ENCODE data around the gene ENAM. TPM values are rescaled to one million over a fixed set of nuclear protein-coding genes. Genes with fewer than 3 reads are reported as not detected.

Gene ENAM
- total RNA-seq, 1 experiment from 2014 or later: not detected

- ATAC-seq: no peak
- Histone ChIP-seq H3K4me1 (ENCODE audit: control insufficient read depth in 1 of 2, insufficient read depth in 2 of 2, low read length in 2 of 2) (peaks cover 3 to 5% of the 10 kb centered on the region in 2 experiments; a peak in 2 of 4 replicates), H3K79me2 (ENCODE audit: insufficient read depth, low read length) (no peaks in the 10 kb centered on the region), H3K36me3 (ENCODE audit: control insufficient read depth in 1 of 2, insufficient read depth in 2 of 2, low read length in 2 of 2) (no peaks in the 10 kb centered on the region), H3K4me2 (ENCODE audit: low read length) (no peak overlapping the region), H3K27me3 (ENCODE audit: insufficient read depth, low read length) (no peaks in the 10 kb centered on the region), H3K27ac (ENCODE audit: low read depth, low read length) (no peak overlapping the region), H3K9me3 (ENCODE audit: control insufficient read depth in 1 of 2, insufficient read depth in 1 of 2, low read depth in 1 of 2, low read length in 2 of 2) (no peaks in the 10 kb centered on the region), H3K4me3 (replicated peaks in 1 of 2; ENCODE audit: low read depth in 1 of 2, low read length in 2 of 2) (no peak overlapping the region), H3K9me2 (ENCODE audit: insufficient read depth) (no peaks in the 10 kb centered on the region), H4K20me1 (ENCODE audit: insufficient read depth) (no peaks in the 10 kb centered on the region), H2AFZ (ENCODE audit: low read depth, low read length, poor library complexity, severe bottlenecking) (no peak overlapping the region), H3K9ac (ENCODE audit: low read length) (no peak overlapping the region)
- intact Hi-C loops (cut with micrococcal nuclease): loop anchor here (10.0 kb wide), 1 partner anchor 530 kb away; no protein-coding TSS in a partner anchor
- DNase-seq (ENCODE audit: low read depth, low spot score): no peak
- BruUV-seq (replicated peaks): no TSS peak
- ChIA-PET POLR2A (no interaction called here), RAD21 (ENCODE audit: low non-redundant PET in 1 of 2, low total read pairs in 2 of 2, uncharacterized antibody in 2 of 2, unreplicated experiment in 2 of 2) (no interaction called here), CTCF (interaction anchor here (1.0 kb wide), 1 partner anchor 81 kb away, joined by 3 read pairs; no protein-coding TSS in a partner anchor)
- no peak for TF ChIP-seq CTCF (IDR thresholded peaks at IDR 0.05 in 2 of 3, conservative IDR thresholded peaks at IDR 0.05 in 1 of 3; ENCODE audit: borderline replicate concordance in 1 of 3, insufficient read depth in 1 of 3, low read depth in 2 of 3, low read length in 2 of 3)
- TF ChIP-seq CBX3 (IDR thresholded peaks at IDR 0.05; ENCODE audit: low read depth): no peak
- TF ChIP-seq YY1 (IDR thresholded peaks at IDR 0.05; ENCODE audit: extremely low read depth, insufficient replicate concordance, low read depth, low read length): no peak
- TF ChIP-seq SP1 (IDR thresholded peaks at IDR 0.05; ENCODE audit: low read depth): no peak
- no peak for TF ChIP-seq MAX (IDR thresholded peaks at IDR 0.05)
- TF ChIP-seq POLR2A (IDR thresholded peaks at IDR 0.05; ENCODE audit: borderline replicate concordance, extremely low read depth, insufficient read depth, insufficient read length): no peak
- TF ChIP-seq SRF (IDR thresholded peaks at IDR 0.05; ENCODE audit: low read depth): no peak
- no peak for TF ChIP-seq REST (IDR thresholded peaks at IDR 0.05; ENCODE audit: low read depth)
- TF ChIP-seq EZH2 (IDR thresholded peaks at IDR 0.05): no peak
- TF ChIP-seq ZNF274 (IDR thresholded peaks at IDR 0.05; ENCODE audit: low read depth, low read length): no peak
- TF ChIP-seq FOSL1 (IDR thresholded peaks at IDR 0.05; ENCODE audit: low read depth): no peak
These were observed 26.1 kb downstream of the ENAM start for GRCh38 chr4:70654605-70655011.
